ENCODE data around the gene OSTF1. TPM values are rescaled to one million over a fixed set of nuclear protein-coding genes. Genes with fewer than 3 reads are reported as not detected.

OSTF1 gene
- total RNA-seq, 1 experiment from 2014 or later: 26.5 TPM

DNA sequence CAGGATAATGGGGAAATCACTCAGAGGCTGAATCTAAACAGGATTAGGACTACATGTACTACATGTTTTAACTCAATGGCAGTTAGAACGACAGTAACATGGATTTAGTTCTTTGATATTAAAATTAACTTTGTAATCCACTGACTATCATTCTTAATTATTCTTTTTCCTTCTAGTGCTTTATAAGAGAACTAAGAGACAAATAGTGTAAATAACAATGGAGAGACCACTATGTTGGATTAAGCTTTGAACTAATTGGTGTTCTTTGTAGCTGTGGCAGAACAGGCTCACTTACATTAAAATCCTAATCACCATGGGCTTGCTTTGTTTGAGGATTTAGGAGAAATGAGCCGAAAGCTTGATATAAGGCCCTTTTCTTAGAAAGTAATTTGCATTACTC lies 19.1 kb upstream of the OSTF1 start:
- Histone ChIP-seq H3K9me3 (ENCODE audit: low read length) (no peaks in the 10 kb centered on the region), H3K4me3 (ENCODE audit: low read length) (no peak overlapping the region), H3K9me2 (replicated peaks; ENCODE audit: low read length) (no peaks in the 10 kb centered on the region), H3F3A (ENCODE audit: low read length, unreplicated experiment) (no peaks in the 10 kb centered on the region), H3K27ac (ENCODE audit: low read length) (no peak overlapping the region), H3K4me2 (ENCODE audit: low read length) (no peak overlapping the region), H3K79me2 (ENCODE audit: low read length) (no peaks in the 10 kb centered on the region), H3K36me3 (ENCODE audit: low read depth, low read length) (no peaks in the 10 kb centered on the region), H2AFZ (ENCODE audit: low read length) (no peak overlapping the region), H3K9ac (ENCODE audit: low read length) (no peak overlapping the region), H3K27me3 (ENCODE audit: low read length) (no peaks in the 10 kb centered on the region), H3K4me1 (ENCODE audit: insufficient read depth, low read length) (peaks cover 13% of the 10 kb centered on the region), H4K20me1 (ENCODE audit: low read length) (no peaks in the 10 kb centered on the region)
- ATAC-seq (no peak), DNase-seq (no peak)
- ChIA-PET CTCF (no interaction called here), POLR2A (ENCODE audit: unreplicated experiment) (no interaction called here)
- intact Hi-C loops (cut with micrococcal nuclease): no loop called here
- TF ChIP-seq, protein P1, sequence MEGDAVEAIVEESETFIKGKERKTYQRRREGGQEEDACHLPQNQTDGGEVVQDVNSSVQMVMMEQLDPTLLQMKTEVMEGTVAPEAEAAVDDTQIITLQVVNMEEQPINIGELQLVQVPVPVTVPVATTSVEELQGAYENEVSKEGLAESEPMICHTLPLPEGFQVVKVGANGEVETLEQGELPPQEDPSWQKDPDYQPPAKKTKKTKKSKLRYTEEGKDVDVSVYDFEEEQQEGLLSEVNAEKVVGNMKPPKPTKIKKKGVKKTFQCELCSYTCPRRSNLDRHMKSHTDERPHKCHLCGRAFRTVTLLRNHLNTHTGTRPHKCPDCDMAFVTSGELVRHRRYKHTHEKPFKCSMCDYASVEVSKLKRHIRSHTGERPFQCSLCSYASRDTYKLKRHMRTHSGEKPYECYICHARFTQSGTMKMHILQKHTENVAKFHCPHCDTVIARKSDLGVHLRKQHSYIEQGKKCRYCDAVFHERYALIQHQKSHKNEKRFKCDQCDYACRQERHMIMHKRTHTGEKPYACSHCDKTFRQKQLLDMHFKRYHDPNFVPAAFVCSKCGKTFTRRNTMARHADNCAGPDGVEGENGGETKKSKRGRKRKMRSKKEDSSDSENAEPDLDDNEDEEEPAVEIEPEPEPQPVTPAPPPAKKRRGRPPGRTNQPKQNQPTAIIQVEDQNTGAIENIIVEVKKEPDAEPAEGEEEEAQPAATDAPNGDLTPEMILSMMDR (conservative IDR thresholded peaks at IDR 0.05; ENCODE audit: low read depth, low read length): no peak
- TF ChIP-seq EZH2phosphoT487 (IDR thresholded peaks at IDR 0.05; ENCODE audit: borderline replicate concordance, low read length): no peak
- no peak for TF ChIP-seq EZH2 (IDR thresholded peaks at IDR 0.05; ENCODE audit: low read length, unreplicated experiment)
- no TSS peak for BruUV-seq (replicated peaks)

DNA sequence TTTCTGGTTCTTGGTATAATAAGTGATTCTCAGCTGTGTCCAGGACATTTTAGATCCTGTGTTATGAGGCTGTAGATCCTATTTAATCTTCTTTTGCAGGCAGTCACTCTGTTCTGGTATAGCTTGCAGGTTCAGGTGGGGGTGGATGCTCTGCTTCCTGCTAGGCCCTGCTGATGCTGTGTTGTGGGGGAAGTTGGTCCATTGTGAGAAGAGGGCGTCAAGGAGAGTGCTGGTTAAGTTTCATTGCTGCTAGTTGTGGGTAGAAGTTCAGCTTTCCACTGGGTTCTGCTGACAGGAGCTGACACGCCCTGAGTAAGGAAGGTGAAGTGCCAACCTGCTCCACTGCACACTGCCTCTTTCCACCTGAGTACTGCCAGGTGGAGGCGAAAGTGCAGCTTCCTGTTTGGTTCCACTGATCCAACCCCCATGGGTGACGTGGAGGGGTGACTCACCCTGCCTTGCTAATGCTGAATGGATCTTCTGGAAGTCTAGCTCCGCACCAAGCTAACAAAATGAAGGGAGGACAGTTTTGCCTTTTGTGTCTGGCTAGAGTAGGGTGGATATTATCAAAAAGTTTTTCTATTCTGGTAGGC lies 16.7 kb upstream of the OSTF1 start:
- H3K4me3 ChIP-seq (ENCODE audit: low read length): peak overlapping the region; percentile 25; the same call in 1 of the 2 replicates
- TF ChIP-seq, protein P1 (conservative IDR thresholded peaks at IDR 0.05; ENCODE audit: low read depth, low read length): no peak
- TF ChIP-seq EZH2phosphoT487 (IDR thresholded peaks at IDR 0.05; ENCODE audit: borderline replicate concordance, low read length) (no peak), EZH2 (IDR thresholded peaks at IDR 0.05; ENCODE audit: low read length, unreplicated experiment) (no peak)
- H3K4me2 ChIP-seq (ENCODE audit: low read length): peak overlapping the region; percentile 61
- ATAC-seq (peak; percentile 70), DNase-seq (peak; percentile 82)
- peak overlapping the region; percentile 72 for H2AFZ ChIP-seq (ENCODE audit: low read length)
- peaks cover 13% of the 10 kb centered on the region for H3K4me1 ChIP-seq (ENCODE audit: insufficient read depth, low read length)
- no TSS peak for BruUV-seq (replicated peaks)
- ChIA-PET POLR2A (ENCODE audit: unreplicated experiment) (interaction anchor here (0.6 kb wide), 1 partner anchor 43 kb away, joined by 3 read pairs; no protein-coding TSS in a partner anchor), CTCF (no interaction called here)
- H4K20me1 ChIP-seq (ENCODE audit: low read length): no peaks in the 10 kb centered on the region
- H3F3A ChIP-seq (ENCODE audit: low read length, unreplicated experiment): no peaks in the 10 kb centered on the region
- H3K79me2 ChIP-seq (ENCODE audit: low read length): no peaks in the 10 kb centered on the region
- intact Hi-C loops (cut with micrococcal nuclease): no loop called here
- H3K9me3 ChIP-seq (ENCODE audit: low read length): no peaks in the 10 kb centered on the region
- H3K27me3 ChIP-seq (ENCODE audit: low read length): no peaks in the 10 kb centered on the region
- no peak overlapping the region for H3K9ac ChIP-seq (ENCODE audit: low read length)
- H3K36me3 ChIP-seq (ENCODE audit: low read depth, low read length): no peaks in the 10 kb centered on the region
- peak overlapping the region; percentile 56 for H3K27ac ChIP-seq (ENCODE audit: low read length)
- no peaks in the 10 kb centered on the region for H3K9me2 ChIP-seq (replicated peaks; ENCODE audit: low read length)

DNA sequence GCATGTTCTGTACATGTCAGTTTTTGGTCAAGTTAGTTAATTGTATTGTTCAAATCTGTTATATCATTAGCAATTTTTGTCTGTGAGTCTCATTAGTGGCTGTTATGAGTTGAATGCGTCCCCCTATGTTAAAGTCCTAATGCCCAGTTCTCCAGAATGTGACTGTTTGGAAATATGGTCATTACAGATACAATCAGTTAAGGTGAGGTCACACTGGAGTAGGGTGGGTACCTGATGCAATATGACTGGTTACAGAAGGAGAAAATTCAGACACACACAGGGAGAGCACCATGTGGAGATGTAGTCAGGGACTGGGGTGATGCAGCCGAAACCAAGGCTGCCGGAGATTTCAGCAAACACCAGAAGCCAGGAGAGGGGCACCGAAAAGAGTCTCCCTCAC lies 15.4 kb upstream of the OSTF1 start:
- Histone ChIP-seq H3F3A (ENCODE audit: low read length, unreplicated experiment) (no peaks in the 10 kb centered on the region), H3K27ac (ENCODE audit: low read length) (no peak overlapping the region), H3K79me2 (ENCODE audit: low read length) (no peaks in the 10 kb centered on the region), H3K9me2 (replicated peaks; ENCODE audit: low read length) (no peaks in the 10 kb centered on the region), H4K20me1 (ENCODE audit: low read length) (no peaks in the 10 kb centered on the region), H3K9ac (ENCODE audit: low read length) (no peak overlapping the region), H3K27me3 (ENCODE audit: low read length) (no peaks in the 10 kb centered on the region), H3K4me2 (ENCODE audit: low read length) (no peak overlapping the region), H3K9me3 (ENCODE audit: low read length) (no peaks in the 10 kb centered on the region), H2AFZ (ENCODE audit: low read length) (no peak overlapping the region), H3K4me1 (ENCODE audit: insufficient read depth, low read length) (peaks cover 13% of the 10 kb centered on the region), H3K4me3 (ENCODE audit: low read length) (no peak overlapping the region), H3K36me3 (ENCODE audit: low read depth, low read length) (no peaks in the 10 kb centered on the region; the same call in 1 of the 2 replicates)
- ATAC-seq (no peak), DNase-seq (no peak)
- BruUV-seq (replicated peaks): no TSS peak
- ChIA-PET POLR2A (ENCODE audit: unreplicated experiment) (no interaction called here), CTCF (no interaction called here)
- TF ChIP-seq, protein P1 (conservative IDR thresholded peaks at IDR 0.05; ENCODE audit: low read depth, low read length): no peak
- TF ChIP-seq EZH2 (IDR thresholded peaks at IDR 0.05; ENCODE audit: low read length, unreplicated experiment) (no peak), EZH2phosphoT487 (IDR thresholded peaks at IDR 0.05; ENCODE audit: borderline replicate concordance, low read length) (no peak)
- intact Hi-C loops (cut with micrococcal nuclease): no loop called here

Data from PC-3 (cell line).